GM03348 (cell line): ENCODE measurements around the gene FMC1.
"Not testable (repeated sequence)": the region's sequence is repeated elsewhere in the genome, so short reads cannot be mapped to it uniquely, and the experiment has no call there.

Source experiments
- DNase-seq: peaks from one replicate; pipeline ENCODE4 v3.0.0; 2012; ENCODE audit warnings: low spot score

Gene FMC1

GRCh38 chr7:139340037-139340807 is 915 bp upstream of the FMC1 start:
- peak; percentile 97 for DNase-seq

- no peak for DNase-seq
Observed at GRCh38 chr7:139340808-139341057, 404 bp upstream of the FMC1 start.

- no peak for DNase-seq
Observed at GRCh38 chr7:139341776-139342226, 664 bp downstream of the FMC1 start.

- DNase-seq: no peak
Observed at GRCh38 chr7:139345042-139345441, 3.9 kb downstream of the FMC1 start.

- DNase-seq: no peak
Observed at GRCh38 chr7:139351027-139351426, 9.9 kb downstream of the FMC1 start.

- no peak for DNase-seq
Observed at GRCh38 chr7:139354729-139355128, 13.6 kb downstream of the FMC1 start.

GRCh38 chr7:139355320-139355719 is 14.2 kb downstream of the FMC1 start:
- DNase-seq: no peak

GRCh38 chr7:139357729-139358506 is 16.8 kb downstream of the FMC1 start:
- not testable (repeated sequence) for DNase-seq

GRCh38 chr7:139358541-139359365 is 17.6 kb downstream of the FMC1 start:
- peak; percentile 52 for DNase-seq

GRCh38 chr7:139359366-139360209 is 18.5 kb downstream of the FMC1 start, which contains the start of gene LUC7L2:
Gene LUC7L2 (plus strand): TSS chr7:139359894. CDS start chr7:139360262, 368 bp downstream.
- peak; percentile 98 for DNase-seq

- DNase-seq: peak; percentile 98
Observed at GRCh38 chr7:139360210-139360947, 19.2 kb downstream of the FMC1 start.

- DNase-seq: no peak
Observed at GRCh38 chr7:139360948-139361307, 19.8 kb downstream of the FMC1 start.

- no peak for DNase-seq
Observed at GRCh38 chr7:139361523-139361922, 20.4 kb downstream of the FMC1 start.

- peak; percentile 6 for DNase-seq
Observed at GRCh38 chr7:139362302-139362701, 21.2 kb downstream of the FMC1 start.

GRCh38 chr7:139362981-139363380 is 21.8 kb downstream of the FMC1 start:
- no peak for DNase-seq

GRCh38 chr7:139365336-139365735 is 24.2 kb downstream of the FMC1 start:
- DNase-seq: no peak

- no peak for DNase-seq
Observed at GRCh38 chr7:139366400-139366799, 25.3 kb downstream of the FMC1 start.

GRCh38 chr7:139367438-139368155 is 26.5 kb downstream of the FMC1 start:
- DNase-seq: no peak

GRCh38 chr7:139370301-139370942 is 29.3 kb downstream of the FMC1 start:
- DNase-seq: no peak

- DNase-seq: no peak
Observed at GRCh38 chr7:139370943-139371313, 29.8 kb downstream of the FMC1 start.
